ENCODE results near the gene WSB1. TPM values are rescaled to one million over a fixed set of nuclear protein-coding genes. Genes with fewer than 3 reads are reported as not detected.

WSB1 gene
- total and polyA plus RNA-seq, 2 donors (not counting 1 experiment from before 2014, with no cell fraction given) = 123 to 217 TPM

DNA sequence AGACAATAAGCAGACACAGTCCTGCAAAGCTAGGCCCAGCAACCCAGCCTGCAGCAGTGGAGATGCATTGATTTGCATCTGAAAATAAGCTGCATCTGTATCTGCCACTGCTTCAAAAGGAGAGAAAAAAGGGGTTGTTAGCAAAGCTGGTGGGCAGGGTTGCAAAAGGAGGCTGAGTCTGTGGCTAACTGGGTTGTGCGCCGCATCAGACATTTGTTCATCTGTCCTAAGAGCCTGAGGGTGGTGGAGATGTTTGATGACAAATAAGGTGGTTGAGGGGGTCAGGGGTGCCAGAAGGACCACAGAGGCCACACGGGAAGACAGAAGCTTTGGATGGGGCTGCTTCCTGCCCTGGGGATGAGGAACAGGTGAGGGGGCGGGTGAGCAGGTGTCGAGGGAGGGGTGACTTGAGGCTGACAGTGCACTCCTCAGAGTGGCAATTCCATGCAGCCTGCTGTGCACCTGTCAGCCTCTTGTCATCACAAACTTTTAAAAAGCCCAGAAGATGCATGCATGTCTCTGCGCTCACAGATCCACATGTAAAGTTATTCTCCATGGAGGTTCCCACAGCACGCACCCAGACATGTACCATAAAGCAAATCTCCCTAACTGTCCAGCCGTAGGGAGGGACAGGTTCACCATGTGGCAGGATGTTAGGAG lies 35.4 kb downstream of the WSB1 start:
- no peaks in the 10 kb centered on the region for H3K79me2 ChIP-seq (ENCODE audit: control insufficient read depth, insufficient read depth, low read length)
- no peak overlapping the region for H3K4me3 Mint-ChIP-seq

DNA sequence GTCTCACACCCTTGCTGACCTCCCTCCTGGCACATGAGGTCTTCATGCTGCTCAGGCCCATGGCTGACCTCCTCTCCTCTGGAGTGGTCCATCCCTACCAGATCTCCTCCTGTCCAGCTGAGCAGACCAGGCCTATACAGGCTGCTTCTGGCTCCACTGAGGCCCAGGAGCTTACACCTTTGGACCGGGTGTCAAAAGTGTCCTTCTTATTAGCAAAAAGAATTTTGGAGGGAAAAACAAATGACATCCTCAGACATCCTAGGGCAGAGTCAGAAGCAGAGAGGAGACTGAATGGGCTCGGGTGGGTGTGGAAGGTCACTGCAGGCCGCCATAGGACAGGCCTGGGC lies 38.1 kb downstream of the WSB1 start:
- H3K9ac ChIP-seq (ENCODE audit: low read length) = no peak overlapping the region
- TF ChIP-seq EZH2 (IDR thresholded peaks at IDR 0.05; ENCODE audit: borderline replicate concordance, insufficient read depth, low read depth, low read length, poor library complexity, severe bottlenecking) = no peak
- TF ChIP-seq, protein P1, sequence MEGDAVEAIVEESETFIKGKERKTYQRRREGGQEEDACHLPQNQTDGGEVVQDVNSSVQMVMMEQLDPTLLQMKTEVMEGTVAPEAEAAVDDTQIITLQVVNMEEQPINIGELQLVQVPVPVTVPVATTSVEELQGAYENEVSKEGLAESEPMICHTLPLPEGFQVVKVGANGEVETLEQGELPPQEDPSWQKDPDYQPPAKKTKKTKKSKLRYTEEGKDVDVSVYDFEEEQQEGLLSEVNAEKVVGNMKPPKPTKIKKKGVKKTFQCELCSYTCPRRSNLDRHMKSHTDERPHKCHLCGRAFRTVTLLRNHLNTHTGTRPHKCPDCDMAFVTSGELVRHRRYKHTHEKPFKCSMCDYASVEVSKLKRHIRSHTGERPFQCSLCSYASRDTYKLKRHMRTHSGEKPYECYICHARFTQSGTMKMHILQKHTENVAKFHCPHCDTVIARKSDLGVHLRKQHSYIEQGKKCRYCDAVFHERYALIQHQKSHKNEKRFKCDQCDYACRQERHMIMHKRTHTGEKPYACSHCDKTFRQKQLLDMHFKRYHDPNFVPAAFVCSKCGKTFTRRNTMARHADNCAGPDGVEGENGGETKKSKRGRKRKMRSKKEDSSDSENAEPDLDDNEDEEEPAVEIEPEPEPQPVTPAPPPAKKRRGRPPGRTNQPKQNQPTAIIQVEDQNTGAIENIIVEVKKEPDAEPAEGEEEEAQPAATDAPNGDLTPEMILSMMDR (IDR thresholded peaks at IDR 0.05) = no peak
- no peak overlapping the region for H3K4me3 ChIP-seq (ENCODE audit: control extremely low read depth in 1 of 5, extremely low read depth in 1 of 5, insufficient read depth in 1 of 5, low read depth in 2 of 5, low read length in 4 of 5)
- H3K9me3 ChIP-seq (ENCODE audit: control extremely low read depth in 1 of 3, control insufficient read depth in 2 of 3, insufficient read depth in 1 of 3, low read length in 2 of 3) = no peaks in the 10 kb centered on the region
- 100% methylated on average over 2 of the region's 3 CpGs for WGBS (ENCODE audit: insufficient coverage)
- no peaks in the 10 kb centered on the region for H4K20me1 ChIP-seq (ENCODE audit: control insufficient read depth, insufficient read depth, low read length, poor library complexity, severe bottlenecking)
- intact Hi-C loops (cut with micrococcal nuclease) = loop anchor here (1.0 to 10.0 kb wide), 8 partner anchors 17 to 269 kb away; partner anchors contain the start of gene WSB1
- H2AFZ ChIP-seq (ENCODE audit: insufficient read depth, low read depth, low read length, poor library complexity, severe bottlenecking) = peak overlapping the region; percentile 79
- peaks cover 11 to 13% of the 10 kb centered on the region in 2 donors for H3K4me1 ChIP-seq (ENCODE audit: control insufficient read depth in 2 of 2, insufficient read depth in 2 of 2, low read length in 2 of 2)
- Mint-ChIP-seq H3K9me3 (ENCODE audit: insufficient read depth) (no peaks in the 10 kb centered on the region), H3K4me1 (peaks cover 40% of the 10 kb centered on the region), H3K27ac (peak overlapping the region; percentile 92), H3K4me3 (peak overlapping the region; percentile 85), H3K27me3 (no peaks in the 10 kb centered on the region)
- peak overlapping the region in 1 of 2 donors; percentile 54 for H3K27ac ChIP-seq (ENCODE audit: low read length in 2 of 2)
- ATAC-seq (ENCODE audit: low read depth) = no peak
- CTCF ChIA-PET = interaction anchor here (0.9 to 7.0 kb wide), 3 partner anchors 17 to 93 kb away, joined by 3 to 140 read pairs (median 15); no protein-coding TSS in a partner anchor
- H3K36me3 ChIP-seq (replicated peaks in 1 of 2; ENCODE audit: control extremely low read depth in 1 of 2, control insufficient read depth in 1 of 2, extremely low read depth in 1 of 2, insufficient read depth in 2 of 2, low read length in 1 of 2) = no peaks in the 10 kb centered on the region
- H3K79me2 ChIP-seq (ENCODE audit: control insufficient read depth, insufficient read depth, low read length) = no peaks in the 10 kb centered on the region
- POLR2A ChIA-PET = interaction anchor here (1.3 to 1.7 kb wide), 2 partner anchors 87 to 95 kb away, joined by 5 to 6 read pairs; no protein-coding TSS in a partner anchor
- H3K4me2 ChIP-seq (replicated peaks; ENCODE audit: low read depth, low read length, poor library complexity, severe bottlenecking) = peak overlapping the region; percentile 80
- H3K27me3 ChIP-seq (replicated peaks in 1 of 4; ENCODE audit: control extremely low read depth in 1 of 4, control insufficient read depth in 3 of 4, insufficient read depth in 4 of 4, low read length in 3 of 4) = no peaks in the 10 kb centered on the region
- DNase-seq = no peak

More for the DNA sequence above, 35.4 kb downstream of the WSB1 start:
- no peak overlapping the region for H3K9ac ChIP-seq (ENCODE audit: low read length)
- H3K4me1 Mint-ChIP-seq = peaks cover 31% of the 10 kb centered on the region
- no peak overlapping the region for H3K4me2 ChIP-seq (replicated peaks; ENCODE audit: low read depth, low read length, poor library complexity, severe bottlenecking)
- H3K27me3 Mint-ChIP-seq = no peaks in the 10 kb centered on the region
- H3K4me3 ChIP-seq (ENCODE audit: control extremely low read depth in 1 of 5, extremely low read depth in 1 of 5, insufficient read depth in 1 of 5, low read depth in 2 of 5, low read length in 4 of 5) = no peak overlapping the region
- no peaks in the 10 kb centered on the region for H3K36me3 ChIP-seq (replicated peaks in 1 of 2; ENCODE audit: control extremely low read depth in 1 of 2, control insufficient read depth in 1 of 2, extremely low read depth in 1 of 2, insufficient read depth in 2 of 2, low read length in 1 of 2)
- H3K27ac Mint-ChIP-seq = no peak overlapping the region
- no peak for DNase-seq
- H3K9me3 ChIP-seq (ENCODE audit: control extremely low read depth in 1 of 3, control insufficient read depth in 2 of 3, insufficient read depth in 1 of 3, low read length in 2 of 3) = no peaks in the 10 kb centered on the region
- POLR2A ChIA-PET = no interaction called here
- ATAC-seq (ENCODE audit: low read depth) = no peak
- no peak overlapping the region for H2AFZ ChIP-seq (ENCODE audit: insufficient read depth, low read depth, low read length, poor library complexity, severe bottlenecking)
- H3K4me1 ChIP-seq (ENCODE audit: control insufficient read depth in 2 of 2, insufficient read depth in 2 of 2, low read length in 2 of 2) = peaks cover 11 to 13% of the 10 kb centered on the region in 2 donors
- 97% methylated on average over 6 of the region's 8 CpGs for WGBS (ENCODE audit: insufficient coverage)
- no peaks in the 10 kb centered on the region for H3K27me3 ChIP-seq (replicated peaks in 1 of 4; ENCODE audit: control extremely low read depth in 1 of 4, control insufficient read depth in 3 of 4, insufficient read depth in 4 of 4, low read length in 3 of 4)
- H3K9me3 Mint-ChIP-seq (ENCODE audit: insufficient read depth) = no peaks in the 10 kb centered on the region
- no peak for TF ChIP-seq EZH2 (IDR thresholded peaks at IDR 0.05; ENCODE audit: borderline replicate concordance, insufficient read depth, low read depth, low read length, poor library complexity, severe bottlenecking)
- TF ChIP-seq, protein P1 (IDR thresholded peaks at IDR 0.05) = no peak
- H4K20me1 ChIP-seq (ENCODE audit: control insufficient read depth, insufficient read depth, low read length, poor library complexity, severe bottlenecking) = no peaks in the 10 kb centered on the region
- intact Hi-C loops (cut with micrococcal nuclease) = no loop called here
- H3K27ac ChIP-seq (ENCODE audit: low read length in 2 of 2) = no peak overlapping the region
- CTCF ChIA-PET = interaction anchor here (1.1 to 3.8 kb wide), 2 partner anchors 9 to 93 kb away, joined by 3 to 17 read pairs; no protein-coding TSS in a partner anchor

All from B cell (primary cell).